ENCODE data around the gene ASXL1. TPM values are rescaled to one million over a fixed set of nuclear protein-coding genes. Genes with fewer than 3 reads are reported as not detected.

Gene ASXL1
- polyA plus RNA-seq, 1 of the 3 experiments (the other 2 are of a cell fraction), result 36.6 TPM

- TF ChIP-seq REST (IDR thresholded peaks at IDR 0.05; ENCODE audit: low read depth, low read length) (no peak), GABPA (IDR thresholded peaks at IDR 0.05; ENCODE audit: low read depth) (peak; percentile 79), TCF12 (IDR thresholded peaks at IDR 0.05) (peak; percentile 82), ZBTB33 (IDR thresholded peaks at IDR 0.05; ENCODE audit: borderline replicate concordance, low read depth) (no peak), NRF1 (IDR thresholded peaks at IDR 0.05; ENCODE audit: low read depth, low read length) (no peak)
Observed at GRCh38 chr20:32470025-32470861, 112.1 kb downstream of the ASXL1 start (continued).

GRCh38 chr20:32470940-32471339, 112.8 kb downstream of the ASXL1 start:
- H3K9me2 ChIP-seq, result no peaks in the 10 kb centered on the region
- ChIA-PET POLR2A (no interaction called here), CTCF (interaction anchor here (0.6 to 1.3 kb wide), 9 partner anchors 8 to 839 kb away, joined by 3 to 6 read pairs (median 3); no protein-coding TSS in a partner anchor)
- H3K4me2 ChIP-seq, result peak overlapping the region; percentile 54
- peaks cover 96% of the 10 kb centered on the region for H3K79me2 ChIP-seq (ENCODE audit: insufficient read depth)
- WGBS (ENCODE audit: low lambda C conversion rate), result 75% methylated on average over 3 of the region's 9 CpGs
- no peak overlapping the region for H3K4me3 ChIP-seq (ENCODE audit: low read depth in 2 of 2, low read length in 1 of 2)
- peaks cover 12 to 18% of the 10 kb centered on the region in 2 experiments for H3K36me3 ChIP-seq (replicated peaks in 1 of 2; ENCODE audit: control insufficient read depth in 1 of 2, insufficient read depth in 2 of 2, low read length in 1 of 2)
- DNase-seq, result no peak
- H3K9me3 ChIP-seq, result no peaks in the 10 kb centered on the region
- H2AFZ ChIP-seq (ENCODE audit: low read depth), result no peak overlapping the region
- H3K27ac ChIP-seq (ENCODE audit: low read depth in 2 of 2, low read length in 1 of 2), result peak overlapping the region; percentile 61 to 75; a peak in 3 of 4 replicates
- H4K20me1 ChIP-seq (ENCODE audit: insufficient read depth), result no peaks in the 10 kb centered on the region; the same call in 1 of the 2 replicates
- no peaks in the 10 kb centered on the region for H3K27me3 ChIP-seq (ENCODE audit: insufficient read depth)
- peak overlapping the region; percentile 45 for H3K9ac ChIP-seq
- peaks cover 41 to 59% of the 10 kb centered on the region in 2 experiments; a peak in 3 of 4 replicates for H3K4me1 ChIP-seq (ENCODE audit: control insufficient read depth in 1 of 2, insufficient read depth in 2 of 2, low read depth in 1 of 2, low read length in 1 of 2)
- TF ChIP-seq GABPA (IDR thresholded peaks at IDR 0.05; ENCODE audit: low read depth) (no peak), FOSL2 (IDR thresholded peaks at IDR 0.05; ENCODE audit: borderline replicate concordance, low read depth) (no peak), POLR2AphosphoS5 (IDR thresholded peaks at IDR 0.05; ENCODE audit: low read depth, low read length) (no peak), RCOR1 (IDR thresholded peaks at IDR 0.05; ENCODE audit: low read length) (no peak), FOXJ3 (CRISPR knock-in tag; IDR thresholded peaks at IDR 0.05) (no peak), NRF1 (IDR thresholded peaks at IDR 0.05; ENCODE audit: low read depth, low read length) (no peak), CTCF (IDR thresholded peaks at IDR 0.05) (no peak), RXRA (IDR thresholded peaks at IDR 0.05; ENCODE audit: borderline replicate concordance, low read depth) (no peak), RAD21 (IDR thresholded peaks at IDR 0.05; ENCODE audit: low read length) (no peak), TAF1 (IDR thresholded peaks at IDR 0.05; ENCODE audit: borderline replicate concordance, low read depth, low read length) (no peak)
- H3F3A ChIP-seq (replicated peaks; ENCODE audit: insufficient read depth), result peaks cover 14% of the 10 kb centered on the region
